ENCODE measurements around the gene MACO1.
A peak's percentile ranks its signal among the peaks of the same experiment; 100 is the strongest.
"Not testable (repeated sequence)": the region's sequence is repeated elsewhere in the genome, so short reads cannot be mapped to it uniquely, and the experiment has no call there.

MACO1 gene

GRCh38 chr1:25425098-25426085, 5.3 kb upstream of the MACO1 start:
- peak; percentile 44 for DNase-seq

GRCh38 chr1:25427696-25428095, 3.0 kb upstream of the MACO1 start:
- DNase-seq = no peak

- DNase-seq = no peak
Measured at GRCh38 chr1:25428475-25429166, 2.1 kb upstream of the MACO1 start.

GRCh38 chr1:25430967-25431881, 527 bp downstream of the MACO1 start:
- no peak for DNase-seq

- peak; percentile 33 for DNase-seq
Measured at GRCh38 chr1:25431955-25432719, 1.4 kb downstream of the MACO1 start.

- no peak for DNase-seq
Measured at GRCh38 chr1:25432749-25433388, 2.2 kb downstream of the MACO1 start.

GRCh38 chr1:25433389-25434186, 2.9 kb downstream of the MACO1 start:
- DNase-seq = no peak

- no peak for DNase-seq
Measured at GRCh38 chr1:25435397-25436108, 4.9 kb downstream of the MACO1 start.

GRCh38 chr1:25437672-25438071, 7.0 kb downstream of the MACO1 start:
- DNase-seq = no peak

GRCh38 chr1:25439287-25439686, 8.6 kb downstream of the MACO1 start:
- no peak for DNase-seq

- peak; percentile 23 for DNase-seq
Measured at GRCh38 chr1:25442178-25442577, 11.5 kb downstream of the MACO1 start.

- no peak for DNase-seq
Measured at GRCh38 chr1:25443030-25443699, 12.5 kb downstream of the MACO1 start.

- not testable (repeated sequence) for DNase-seq
Measured at GRCh38 chr1:25444604-25445003, 13.9 kb downstream of the MACO1 start.

- DNase-seq = peak; percentile 37
Measured at GRCh38 chr1:25445993-25446538, 15.4 kb downstream of the MACO1 start.

GRCh38 chr1:25447547-25447946, 16.9 kb downstream of the MACO1 start:
- DNase-seq = no peak

- no peak for DNase-seq
Measured at GRCh38 chr1:25450891-25451290, 20.2 kb downstream of the MACO1 start.

GRCh38 chr1:25451908-25452307, 21.2 kb downstream of the MACO1 start:
- no peak for DNase-seq

- DNase-seq = no peak
Measured at GRCh38 chr1:25456502-25456901, 25.8 kb downstream of the MACO1 start.

All from fibroblast of skin of right quadriceps (primary cell).